GM18519 (cell line): Measurements from ENCODE around the gene TRA2B.
"Not testable (repeated sequence)": the region's sequence is repeated elsewhere in the genome, so short reads cannot be mapped to it uniquely, and the experiment has no call there.

Experiments used
- ATAC-seq: cut with Tn5 transposase; IDR thresholded peaks from one replicate; pipeline ENCODE4 v1.9.1; 2021; ENCODE audit warnings: mild to moderate bottlenecking, moderate library complexity; ENCODE audit not compliant: unreplicated experiment, low FRiP score

TRA2B gene

GRCh38 chr3:185929192-185930151, 8.3 kb downstream of the TRA2B start:
- ATAC-seq = no peak

DNA sequence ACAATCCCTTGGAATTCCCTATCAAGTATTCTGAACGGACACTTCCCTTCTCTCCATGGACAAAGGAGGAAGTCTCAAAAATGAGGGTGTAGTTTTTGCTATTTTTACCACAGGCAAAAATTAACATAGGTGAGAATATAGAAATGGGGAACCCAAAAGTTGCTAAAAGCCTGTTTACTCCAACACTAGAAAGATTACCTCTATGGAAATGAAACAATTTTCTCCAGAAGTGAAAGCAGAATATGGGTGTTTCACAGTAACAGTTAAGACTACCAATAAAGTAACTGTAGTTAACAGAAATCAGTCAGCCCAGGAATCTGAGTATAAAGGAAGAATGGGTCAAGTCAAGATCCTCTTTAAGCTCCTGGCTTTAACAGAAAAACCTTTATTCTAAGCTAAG, 9.3 kb downstream of the TRA2B start:
- no peak for ATAC-seq

- no peak for ATAC-seq
Observed at GRCh38 chr3:185927501-185928200, 10.2 kb downstream of the TRA2B start.

DNA sequence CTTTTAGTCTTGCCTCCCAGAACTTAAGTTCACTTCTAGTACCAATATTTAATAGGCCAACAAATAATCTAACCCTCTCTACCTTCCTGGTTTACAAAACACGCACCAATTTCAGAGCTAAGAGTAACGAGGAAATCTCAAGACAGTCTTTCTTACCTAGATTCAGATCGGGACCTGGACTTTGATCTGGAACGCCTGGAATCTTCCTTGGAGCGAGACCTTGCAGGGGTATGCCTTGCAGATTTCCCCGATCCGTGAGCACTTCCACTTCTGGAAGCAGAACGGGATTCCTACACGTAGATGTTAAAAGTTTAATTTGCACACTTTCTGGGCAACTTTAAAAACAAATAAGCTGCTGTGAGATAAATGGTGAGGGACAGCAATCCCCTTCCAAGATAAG, 11.4 kb downstream of the TRA2B start:
- no peak for ATAC-seq

DNA sequence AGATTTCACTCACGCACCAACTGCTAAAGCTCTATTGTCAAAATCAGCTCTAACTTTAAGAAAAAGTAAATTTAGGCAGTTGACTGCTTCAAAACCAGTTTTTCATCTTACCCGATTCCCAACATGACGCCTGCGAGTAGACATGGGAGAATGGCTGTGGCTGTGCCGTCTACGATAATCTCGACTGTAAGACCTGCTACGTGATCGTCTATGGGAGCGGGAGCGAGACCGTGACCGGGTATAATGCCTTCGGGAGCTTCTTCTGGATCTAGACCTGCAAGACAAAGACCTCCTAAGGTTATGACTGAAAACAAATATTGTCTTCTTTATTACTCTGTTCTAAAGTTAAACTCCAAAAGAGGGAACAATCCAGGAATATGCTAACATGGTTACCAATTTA, 12.5 kb downstream of the TRA2B start:
- no peak for ATAC-seq

DNA sequence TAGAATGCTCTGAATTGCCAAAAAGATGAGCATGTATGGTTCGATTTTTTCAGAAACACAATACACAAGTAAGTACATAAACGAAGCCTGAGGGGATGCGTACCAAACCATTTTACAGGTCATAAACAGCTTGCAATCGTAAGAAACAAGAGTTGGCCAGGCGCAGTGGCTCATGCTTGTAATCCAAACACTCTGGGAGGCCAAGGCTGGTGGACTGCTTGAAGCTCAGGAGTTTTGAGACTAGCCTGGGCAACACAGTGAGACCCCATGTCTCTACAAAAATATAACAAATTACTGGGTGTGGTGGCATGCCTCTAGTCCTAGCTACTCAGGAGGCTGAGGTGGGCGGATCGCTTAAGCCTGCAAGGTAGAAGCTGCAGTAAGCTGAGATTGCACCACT, 13.4 kb downstream of the TRA2B start:
- no peak for ATAC-seq

- no peak for ATAC-seq
Observed at GRCh38 chr3:185920184-185920583, 17.6 kb downstream of the TRA2B start.

DNA sequence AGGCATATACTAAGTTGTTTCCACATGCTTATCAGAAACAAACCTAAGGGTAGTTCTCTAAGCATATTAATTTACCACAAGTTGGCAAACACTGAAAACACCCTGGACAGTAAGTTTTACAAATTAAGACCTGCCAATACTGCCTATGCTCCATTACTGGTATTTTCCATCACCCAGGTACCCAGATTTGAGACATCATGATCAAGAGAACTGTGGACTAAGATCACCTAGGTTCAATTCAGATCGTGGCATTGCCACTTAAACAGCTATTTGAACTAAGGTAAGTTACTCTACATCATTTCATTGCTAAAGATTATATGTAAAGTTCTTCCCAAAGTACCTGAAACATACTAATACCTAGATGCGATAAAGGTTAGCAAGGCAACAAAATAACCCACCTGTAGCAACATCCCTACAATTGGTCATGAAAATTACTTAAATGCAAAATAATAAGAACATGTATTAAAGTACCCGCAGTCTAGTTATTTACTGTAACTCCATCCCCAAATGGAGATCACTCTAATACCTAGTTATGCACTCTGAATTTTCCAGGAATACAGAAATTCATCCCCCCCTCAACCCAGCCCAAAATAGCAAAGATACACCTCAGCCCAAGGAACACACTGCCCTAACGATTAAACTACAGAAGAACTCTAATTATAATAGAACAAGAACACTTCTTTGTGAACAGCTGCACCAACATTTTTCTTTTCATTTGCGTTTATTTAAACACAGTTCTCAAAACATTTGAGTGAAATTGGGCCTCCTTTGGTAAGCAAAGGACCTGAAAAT, 21.6 kb downstream of the TRA2B start:
- ATAC-seq = no peak

- no peak for ATAC-seq
Observed at GRCh38 chr3:185915642-185916041, 22.2 kb downstream of the TRA2B start.

DNA sequence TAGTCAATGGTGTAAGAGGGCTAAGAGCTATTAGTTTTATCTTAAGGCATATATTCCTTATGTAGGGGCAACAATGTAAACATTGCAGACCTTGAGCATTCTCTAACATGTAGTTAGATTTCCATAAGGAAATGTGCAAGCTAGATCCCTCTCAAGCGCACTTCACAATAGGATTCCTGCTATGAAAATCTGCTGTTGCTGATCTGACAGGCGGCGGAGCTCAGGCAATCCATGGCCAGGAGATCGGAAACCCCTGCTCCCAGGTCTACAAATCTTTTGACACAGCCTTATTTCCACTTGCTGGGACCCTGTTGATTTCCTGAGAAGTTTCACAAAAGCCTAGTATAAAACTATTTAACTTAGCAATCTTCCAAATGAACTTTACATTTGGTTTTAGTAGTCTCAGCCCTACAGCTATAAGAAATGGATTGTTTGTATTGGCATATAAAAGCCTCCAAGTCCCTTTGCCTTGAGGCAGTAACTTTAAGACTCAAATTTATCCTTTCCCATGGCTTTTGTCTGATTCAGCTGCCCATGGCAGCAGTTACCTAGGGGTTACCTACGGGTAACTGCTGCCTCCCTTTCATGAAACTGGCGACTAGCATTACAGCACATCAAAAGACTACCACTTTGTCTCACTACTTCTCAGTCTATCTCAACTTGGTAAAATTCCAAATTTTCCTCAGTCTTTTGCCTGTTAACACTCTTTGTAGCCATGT, 22.7 kb downstream of the TRA2B start:
- ATAC-seq = no peak

GRCh38 chr3:185912929-185913901, 24.6 kb downstream of the TRA2B start:
- no peak for ATAC-seq

- ATAC-seq = no peak
Observed at GRCh38 chr3:185912512-185912911, 25.3 kb downstream of the TRA2B start.

GRCh38 chr3:185911076-185911448, 26.8 kb downstream of the TRA2B start:
- ATAC-seq = not testable (repeated sequence)

- ATAC-seq = not testable (repeated sequence)
Observed at GRCh38 chr3:185910322-185911075, 27.3 kb downstream of the TRA2B start.

GRCh38 chr3:185909913-185910312, 27.9 kb downstream of the TRA2B start:
- not testable (repeated sequence) for ATAC-seq

GRCh38 chr3:185900228-185900627, 37.6 kb downstream of the TRA2B start:
- ATAC-seq = no peak

DNA sequence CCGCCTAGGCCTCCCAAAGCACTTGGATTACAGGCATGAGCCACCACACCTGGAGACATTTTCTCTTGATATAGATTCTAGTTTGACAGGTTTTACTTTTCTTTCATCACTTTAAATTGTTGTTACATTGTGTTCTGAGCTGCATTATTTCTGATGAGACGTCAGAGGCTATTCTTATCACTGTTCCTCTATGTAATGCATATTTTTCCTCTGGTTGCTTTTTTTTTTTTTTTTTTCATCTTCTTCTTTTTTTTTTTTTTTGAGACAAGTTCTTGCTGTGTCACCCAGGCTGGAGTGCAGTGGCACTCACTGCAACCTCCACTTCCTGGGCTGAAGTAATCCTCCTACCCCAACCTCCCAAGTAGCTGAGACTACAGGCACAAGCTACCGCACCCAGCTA, 41.2 kb downstream of the TRA2B start:
- no peak for ATAC-seq

GRCh38 chr3:185887066-185887465, 50.7 kb downstream of the TRA2B start:
- ATAC-seq = no peak
